ENCODE data around the gene C8G.
A peak's percentile ranks its signal among the peaks of the same experiment; 100 is the strongest.

C8G gene

DNA sequence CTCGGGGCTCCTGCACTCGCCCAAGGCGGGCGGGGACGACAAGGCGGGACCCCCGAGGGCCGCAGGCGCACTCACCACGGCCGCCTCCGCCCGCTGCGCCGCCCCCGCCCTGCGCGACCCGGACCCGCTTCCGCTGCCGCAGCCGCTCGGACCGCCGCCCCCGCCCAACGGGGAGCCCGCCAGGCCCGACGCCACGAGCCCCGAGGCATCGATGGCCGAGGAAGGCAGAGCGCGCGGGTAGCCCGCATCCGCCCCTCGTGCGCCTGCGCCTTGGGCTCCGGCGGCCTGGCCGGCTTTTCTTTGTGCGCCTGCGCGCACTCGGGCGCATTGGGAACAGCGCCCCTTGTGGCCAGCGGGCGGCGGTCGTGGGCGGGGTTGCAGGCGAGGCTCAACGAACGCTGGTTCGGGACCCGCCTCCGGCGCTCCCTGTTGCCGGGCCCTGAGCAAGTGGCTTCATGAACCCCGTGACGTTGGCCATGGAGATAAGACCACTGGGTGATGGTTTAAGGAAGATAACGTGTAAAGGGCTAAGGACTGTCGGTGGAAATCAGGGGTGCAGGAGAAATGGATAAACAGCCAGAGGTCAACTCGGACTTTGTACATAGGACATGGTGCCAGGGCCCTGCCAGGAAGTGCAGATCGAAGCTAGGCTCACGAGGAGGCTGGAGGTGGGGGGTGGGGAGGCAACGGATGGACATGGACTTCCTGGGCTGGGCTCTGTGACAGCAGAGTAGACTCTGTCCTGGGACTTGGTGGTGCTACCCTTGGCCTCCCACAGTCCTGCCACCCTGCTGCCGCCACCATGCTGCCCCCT is at the start of gene C8G, which contains the start of gene FBXW5:
Gene C8G, plus strand, starts transcription at position 725 of the 814 bp plus-strand sequence. Its CDS starts 78 bp downstream, at position 803.
Gene FBXW5, minus strand, starts transcription at position 220 of the 814 bp plus-strand sequence. CDS start 655 bp downstream, outside the sequence.
- peaks cover 2% of the 10 kb centered on the region for H3K4me1 Mint-ChIP-seq
- peak within 1 kb of the TSS; percentile 84 for H3K4me3 Mint-ChIP-seq
- H3K27me3 Mint-ChIP-seq, result no peaks in the 10 kb centered on the region
- H3K36me3 Mint-ChIP-seq, result peaks cover 8% of the 10 kb centered on the region
- DNase-seq (ENCODE audit: low spot score in 2 of 2), result peak; percentile 94 to 97
- ATAC-seq (ENCODE audit: low read depth), result peak; percentile 84
- peak within 1 kb of the TSS; percentile 62 for H3K27ac Mint-ChIP-seq
- no peaks in the 10 kb centered on the region for H3K9me3 Mint-ChIP-seq

DNA sequence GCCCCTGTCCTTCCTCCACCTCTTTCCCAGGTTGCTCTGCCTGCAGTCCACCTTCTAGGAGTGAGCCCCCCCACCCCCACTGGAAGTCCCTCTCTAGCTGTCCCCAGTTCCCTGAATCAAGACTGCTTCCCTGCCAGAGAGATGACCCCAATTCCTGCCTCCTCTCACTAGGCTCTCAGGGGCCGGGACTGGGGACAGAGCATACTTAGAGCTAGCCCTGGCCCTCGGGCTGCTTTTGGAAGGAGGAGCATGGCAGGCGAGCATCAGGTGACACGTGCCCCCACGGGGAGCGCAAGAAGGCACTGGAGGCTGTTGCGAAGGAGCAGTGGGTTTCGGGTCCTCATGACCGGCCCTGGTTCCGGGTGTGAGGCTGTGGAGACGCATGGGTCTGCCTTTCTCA is 49.0 kb upstream of the C8G start:
- H3K36me3 Mint-ChIP-seq, result peaks cover 6% of the 10 kb centered on the region
- no peak overlapping the region for H3K4me3 Mint-ChIP-seq
- peaks cover 34% of the 10 kb centered on the region for H3K4me1 Mint-ChIP-seq
- no peaks in the 10 kb centered on the region for H3K27me3 Mint-ChIP-seq
- no peak overlapping the region for H3K27ac Mint-ChIP-seq
- no peak for ATAC-seq (ENCODE audit: low read depth)
- no peak for DNase-seq (ENCODE audit: low spot score in 2 of 2)
- no peaks in the 10 kb centered on the region for H3K9me3 Mint-ChIP-seq

DNA sequence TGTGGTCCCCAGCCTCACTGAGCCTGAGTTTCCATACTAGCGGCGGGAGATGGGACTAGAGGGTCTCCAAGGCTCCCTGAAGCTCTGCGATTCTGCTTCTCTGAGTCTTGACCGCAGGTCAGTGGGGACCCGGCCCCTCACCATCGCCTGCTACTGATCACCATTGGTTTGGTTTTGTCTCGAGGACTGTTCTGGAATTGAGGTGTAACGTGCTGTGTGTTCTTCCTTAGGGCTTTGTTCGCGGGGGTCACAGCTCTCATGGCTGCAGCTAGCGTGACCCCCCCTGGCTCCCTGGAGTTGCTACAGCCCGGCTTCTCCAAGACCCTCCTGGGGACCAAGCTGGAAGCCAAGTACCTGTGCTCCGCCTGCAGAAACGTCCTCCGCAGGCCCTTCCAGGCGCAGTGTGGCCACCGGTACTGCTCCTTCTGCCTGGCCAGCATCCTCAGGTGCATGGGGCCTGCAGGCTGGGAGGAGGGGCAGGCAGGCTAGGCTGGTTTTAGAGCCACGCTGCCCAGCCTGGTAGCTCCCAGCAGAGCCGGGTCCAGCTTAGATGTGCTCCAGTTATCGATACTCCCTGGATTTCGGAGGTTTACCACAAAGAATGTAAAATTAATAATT is 46.5 kb upstream of the C8G start:
- Mint-ChIP-seq H3K36me3 (peaks cover 8% of the 10 kb centered on the region), H3K27me3 (no peaks in the 10 kb centered on the region), H3K4me3 (no peak overlapping the region), H3K27ac (peak overlapping the region; percentile 74), H3K9me3 (no peaks in the 10 kb centered on the region), H3K4me1 (peaks cover 39% of the 10 kb centered on the region)
- ATAC-seq (ENCODE audit: low read depth) (no peak), DNase-seq (ENCODE audit: low spot score in 2 of 2) (no peak)

DNA sequence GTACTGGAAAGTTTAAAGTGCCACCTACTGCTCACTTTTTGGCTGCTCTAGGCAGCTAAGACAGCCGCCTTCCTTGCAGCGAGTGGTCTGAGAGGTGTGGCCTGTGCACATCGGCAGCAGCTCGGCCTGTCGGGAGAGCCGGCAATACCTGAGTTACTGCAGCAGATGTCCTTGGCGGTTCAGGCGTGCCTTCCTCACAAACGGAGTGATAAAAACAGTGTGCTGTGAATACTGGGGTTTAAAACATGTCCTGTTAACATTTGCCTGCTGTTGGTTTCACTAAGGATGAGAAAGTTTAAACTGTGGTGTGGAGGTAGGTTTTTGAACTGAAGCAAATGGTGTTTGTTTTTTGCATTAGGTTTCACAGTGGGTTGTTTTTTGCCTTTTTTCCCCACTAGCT is 45.8 kb upstream of the C8G start:
- DNase-seq (ENCODE audit: low spot score in 2 of 2), result no peak
- peak; percentile 39 for ATAC-seq (ENCODE audit: low read depth)
- no peaks in the 10 kb centered on the region for H3K27me3 Mint-ChIP-seq
- peak overlapping the region; percentile 49 for H3K4me3 Mint-ChIP-seq
- H3K27ac Mint-ChIP-seq, result peak overlapping the region; percentile 74
- peaks cover 37% of the 10 kb centered on the region for H3K4me1 Mint-ChIP-seq
- H3K9me3 Mint-ChIP-seq, result no peaks in the 10 kb centered on the region
- peaks cover 8% of the 10 kb centered on the region for H3K36me3 Mint-ChIP-seq

DNA sequence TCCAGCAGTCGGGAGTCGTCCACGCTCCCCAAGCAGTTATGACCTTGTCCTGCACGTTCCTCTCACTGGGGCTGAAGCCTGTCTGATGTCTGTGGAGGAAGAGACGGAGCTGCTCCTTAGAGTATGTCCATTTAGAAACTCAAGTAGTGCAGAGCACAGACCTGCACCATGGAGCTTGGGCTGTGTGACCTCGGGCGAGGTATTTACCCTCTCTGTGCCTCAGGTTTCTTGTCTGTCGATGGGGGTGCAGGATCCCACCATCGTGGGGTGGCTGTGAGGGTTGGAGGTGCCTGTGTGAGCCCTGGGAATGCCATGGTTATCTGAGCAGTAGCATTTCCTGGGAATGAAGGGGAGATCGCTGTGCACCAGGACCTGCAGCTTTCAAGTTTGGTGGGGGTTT is 44.5 kb upstream of the C8G start:
- no peak overlapping the region for H3K4me3 Mint-ChIP-seq
- no peak for DNase-seq (ENCODE audit: low spot score in 2 of 2)
- H3K27me3 Mint-ChIP-seq, result no peaks in the 10 kb centered on the region
- ATAC-seq (ENCODE audit: low read depth), result no peak
- peaks cover 11% of the 10 kb centered on the region for H3K36me3 Mint-ChIP-seq
- H3K9me3 Mint-ChIP-seq, result no peaks in the 10 kb centered on the region
- peak overlapping the region; percentile 96 for H3K27ac Mint-ChIP-seq
- peaks cover 30% of the 10 kb centered on the region for H3K4me1 Mint-ChIP-seq

DNA sequence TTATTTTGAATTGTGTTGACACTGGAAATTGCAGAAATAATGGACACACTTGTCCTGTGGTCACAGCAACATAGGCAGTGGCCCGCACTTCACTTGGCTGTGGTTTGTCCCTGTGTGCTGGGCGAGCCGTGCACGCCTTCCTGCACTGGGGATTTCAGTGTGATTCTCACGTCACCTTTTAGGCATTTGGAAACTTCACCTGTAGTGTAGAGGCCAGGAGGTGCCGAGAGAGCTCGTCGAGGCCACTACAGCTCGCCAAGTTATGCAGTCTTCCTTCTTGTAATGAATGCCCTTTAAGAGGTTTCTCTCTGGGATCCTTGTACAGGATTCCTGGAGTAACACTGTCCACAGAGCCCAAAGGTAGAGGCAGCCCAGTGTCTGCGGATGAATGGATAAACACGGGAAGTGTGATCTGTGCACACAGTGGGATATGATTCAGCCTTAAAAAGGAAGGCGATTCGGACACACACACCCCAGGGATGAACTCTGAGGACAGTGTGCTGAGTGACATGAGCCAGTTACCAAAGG is 44.0 kb upstream of the C8G start:
- Mint-ChIP-seq H3K9me3 (no peaks in the 10 kb centered on the region), H3K4me1 (peaks cover 30% of the 10 kb centered on the region), H3K4me3 (no peak overlapping the region), H3K27me3 (no peaks in the 10 kb centered on the region), H3K27ac (peak overlapping the region; percentile 96), H3K36me3 (peaks cover 11% of the 10 kb centered on the region)
- ATAC-seq (ENCODE audit: low read depth) (no peak), DNase-seq (ENCODE audit: low spot score in 2 of 2) (no peak)

DNA sequence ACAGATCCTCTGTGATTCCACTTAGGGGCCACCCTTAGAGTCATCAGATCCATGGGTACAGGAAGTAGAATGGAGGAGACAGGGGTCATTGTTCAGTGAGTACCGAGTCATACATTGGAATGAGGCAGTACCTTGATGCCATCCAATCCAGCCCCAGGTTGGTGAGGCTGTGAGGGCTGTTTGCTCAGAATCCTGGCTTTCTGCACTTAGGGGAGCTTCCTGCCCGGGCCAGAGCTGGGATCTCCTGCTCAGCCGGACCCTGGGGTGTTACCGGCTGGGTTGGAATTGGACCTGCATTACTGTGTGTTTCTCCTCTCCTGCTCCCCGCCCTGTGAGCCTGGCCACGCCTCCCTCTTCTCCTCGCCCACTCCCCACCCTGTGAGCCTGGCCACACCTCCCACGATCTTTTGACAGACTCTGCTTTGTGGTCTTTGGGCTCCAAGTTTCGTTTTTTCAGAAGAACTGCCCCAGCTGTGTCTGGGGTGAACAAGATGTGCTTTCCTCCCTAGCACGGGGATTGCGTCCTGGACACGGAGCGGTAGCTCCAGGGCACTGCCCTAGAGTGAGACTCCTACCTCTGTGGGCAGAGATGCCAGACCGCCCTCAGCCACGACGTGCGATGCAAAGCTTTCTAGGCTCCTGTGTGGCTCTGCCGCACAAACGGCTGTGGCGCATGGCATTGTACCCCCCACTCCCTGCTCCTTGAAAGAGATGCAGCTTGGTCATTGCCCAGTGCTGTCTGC is 43.4 kb upstream of the C8G start:
- peak; percentile 35 to 40 for DNase-seq (ENCODE audit: low spot score in 2 of 2)
- Mint-ChIP-seq H3K27ac (peak overlapping the region; percentile 96), H3K36me3 (peaks cover 12% of the 10 kb centered on the region), H3K4me3 (peak overlapping the region; percentile 71), H3K4me1 (peaks cover 30% of the 10 kb centered on the region), H3K27me3 (no peaks in the 10 kb centered on the region), H3K9me3 (no peaks in the 10 kb centered on the region)
- ATAC-seq (ENCODE audit: low read depth), result peak; percentile 50

DNA sequence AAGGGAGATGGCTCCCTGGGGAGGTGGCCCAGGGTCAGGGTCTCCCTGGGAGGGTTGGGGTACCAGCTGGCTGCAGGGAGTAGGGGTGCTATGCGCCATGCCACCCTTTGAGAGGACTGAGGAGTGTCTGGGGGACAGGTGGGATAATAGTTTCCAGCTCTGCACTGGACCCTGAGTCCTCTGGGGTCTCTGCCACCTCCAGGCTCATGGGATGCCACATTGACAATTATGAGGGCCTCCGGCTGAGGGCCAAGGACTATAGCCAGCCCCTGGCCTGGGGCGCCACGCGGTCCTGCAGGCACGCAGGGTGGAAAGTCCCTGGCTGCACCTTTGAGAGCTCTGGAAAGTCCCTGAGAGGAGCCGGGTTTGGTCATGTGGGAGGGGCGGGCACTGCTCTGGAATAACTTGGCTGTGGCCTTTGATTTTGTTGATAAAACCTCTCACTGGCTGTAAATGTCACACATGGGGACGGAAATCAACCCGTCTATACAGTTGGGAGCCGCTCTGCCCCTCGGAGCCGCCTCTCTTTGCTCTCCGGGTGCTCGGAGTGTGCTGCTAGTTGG is 42.7 kb upstream of the C8G start:
- Mint-ChIP-seq H3K4me1 (peaks cover 24% of the 10 kb centered on the region), H3K9me3 (no peaks in the 10 kb centered on the region), H3K36me3 (peaks cover 17% of the 10 kb centered on the region), H3K27me3 (no peaks in the 10 kb centered on the region), H3K4me3 (peak overlapping the region; percentile 63), H3K27ac (peak overlapping the region; percentile 96)
- peak; percentile 91 for ATAC-seq (ENCODE audit: low read depth)
- DNase-seq (ENCODE audit: low spot score in 2 of 2), result peak; percentile 65 to 69

DNA sequence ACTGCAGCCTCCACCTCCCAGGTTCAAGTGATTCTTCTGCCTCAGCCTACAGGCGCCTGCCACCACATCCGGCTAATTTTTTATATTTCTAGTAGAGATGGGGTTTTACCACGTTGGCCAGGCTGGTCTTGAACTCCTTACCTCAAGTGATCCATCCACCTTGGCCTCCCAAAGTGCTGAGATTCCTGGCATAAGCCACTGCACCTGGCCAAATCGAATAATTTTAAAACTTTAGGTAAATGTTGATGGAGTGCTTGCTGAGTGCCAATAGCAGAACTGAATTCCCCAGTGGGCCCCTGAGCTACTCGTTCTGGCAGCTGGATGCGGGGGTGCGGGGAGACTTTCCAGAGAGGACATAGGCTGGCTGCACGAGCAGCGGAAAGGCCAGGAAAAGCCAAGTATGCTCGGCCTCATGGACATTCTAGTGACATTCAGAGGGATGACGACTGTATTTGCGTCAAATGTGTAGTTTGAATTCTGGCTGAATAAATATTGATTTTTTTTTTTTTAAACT is 41.9 kb upstream of the C8G start:
- ATAC-seq (ENCODE audit: low read depth) (no peak), DNase-seq (ENCODE audit: low spot score in 2 of 2) (no peak)
- Mint-ChIP-seq H3K9me3 (no peaks in the 10 kb centered on the region), H3K4me3 (no peak overlapping the region), H3K27me3 (no peaks in the 10 kb centered on the region), H3K36me3 (peaks cover 18% of the 10 kb centered on the region), H3K4me1 (peaks cover 23% of the 10 kb centered on the region), H3K27ac (peak overlapping the region; percentile 96)

DNA sequence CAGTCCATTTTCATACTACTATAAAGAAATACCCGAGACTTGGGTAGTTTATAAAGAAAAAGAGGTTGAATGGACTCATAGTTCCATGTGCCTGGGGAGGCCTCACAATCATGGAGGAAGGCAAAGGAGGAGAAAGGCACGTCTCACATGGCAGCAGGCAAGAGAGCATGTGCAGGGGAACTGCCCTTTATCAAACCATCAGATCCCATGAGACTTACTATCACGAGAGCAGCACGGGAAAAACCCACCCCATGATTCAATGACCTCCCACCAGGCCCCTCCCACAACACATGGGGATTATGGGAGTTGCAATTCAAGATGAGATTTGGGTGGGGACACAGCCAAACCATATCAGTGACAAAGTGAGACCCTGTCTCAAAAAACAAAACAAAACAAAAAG is 38.8 kb upstream of the C8G start:
- Mint-ChIP-seq H3K4me3 (no peak overlapping the region), H3K4me1 (peaks cover 10% of the 10 kb centered on the region), H3K9me3 (no peaks in the 10 kb centered on the region), H3K27me3 (no peaks in the 10 kb centered on the region), H3K36me3 (peaks cover 15% of the 10 kb centered on the region), H3K27ac (peak overlapping the region; percentile 48)
- ATAC-seq (ENCODE audit: low read depth) (no peak), DNase-seq (ENCODE audit: low spot score in 2 of 2) (no peak)

DNA sequence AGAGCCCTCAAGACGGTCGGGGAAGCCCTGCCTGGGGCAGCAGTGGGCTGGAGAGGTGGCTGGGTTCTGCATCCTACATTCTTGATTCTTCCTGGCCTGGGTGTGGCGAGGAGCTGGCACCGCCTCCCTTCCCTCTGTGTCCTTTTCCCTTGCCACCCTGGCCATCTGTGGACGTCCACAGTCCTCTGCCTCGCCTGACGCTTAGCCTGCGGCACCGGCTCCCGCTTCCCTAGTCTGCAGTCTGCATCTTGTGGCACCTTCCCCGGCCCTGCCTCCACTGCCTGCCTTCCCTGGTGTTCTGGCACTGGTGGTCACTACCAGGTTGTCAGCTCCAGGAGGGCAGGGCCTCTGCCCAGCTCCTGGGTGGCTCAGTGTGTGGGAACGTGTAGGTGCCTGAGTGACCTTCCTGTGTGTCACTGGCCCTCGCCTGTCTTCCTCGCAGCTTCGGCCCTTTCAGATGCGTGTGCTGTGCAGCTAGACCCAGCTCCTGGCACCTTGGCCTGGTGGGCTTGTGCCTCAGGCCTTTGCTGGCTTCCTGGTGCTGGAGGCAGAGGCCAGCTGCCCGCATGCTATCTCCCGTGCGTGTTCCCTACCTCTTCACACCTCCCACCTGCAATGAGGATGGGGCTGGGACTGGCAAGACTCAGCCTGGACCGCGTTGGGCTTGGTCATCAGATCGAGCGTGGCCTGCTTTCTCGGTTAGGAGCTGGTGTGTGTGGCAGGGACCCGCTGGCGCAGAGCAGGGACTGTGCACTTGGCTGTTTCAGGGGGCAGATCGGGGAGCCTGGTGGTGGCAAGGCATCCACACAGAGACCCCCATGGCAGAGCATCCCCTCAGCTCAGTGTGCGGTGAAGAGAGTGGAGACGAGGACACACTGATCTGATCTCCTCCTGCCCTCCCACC is 37.8 kb upstream of the C8G start:
- Mint-ChIP-seq H3K4me1 (peaks cover 6% of the 10 kb centered on the region), H3K4me3 (no peak overlapping the region), H3K27me3 (no peaks in the 10 kb centered on the region), H3K9me3 (no peaks in the 10 kb centered on the region), H3K36me3 (peaks cover 15% of the 10 kb centered on the region), H3K27ac (peak overlapping the region; percentile 17)
- DNase-seq (ENCODE audit: low spot score in 2 of 2), result no peak
- ATAC-seq (ENCODE audit: low read depth), result no peak

DNA sequence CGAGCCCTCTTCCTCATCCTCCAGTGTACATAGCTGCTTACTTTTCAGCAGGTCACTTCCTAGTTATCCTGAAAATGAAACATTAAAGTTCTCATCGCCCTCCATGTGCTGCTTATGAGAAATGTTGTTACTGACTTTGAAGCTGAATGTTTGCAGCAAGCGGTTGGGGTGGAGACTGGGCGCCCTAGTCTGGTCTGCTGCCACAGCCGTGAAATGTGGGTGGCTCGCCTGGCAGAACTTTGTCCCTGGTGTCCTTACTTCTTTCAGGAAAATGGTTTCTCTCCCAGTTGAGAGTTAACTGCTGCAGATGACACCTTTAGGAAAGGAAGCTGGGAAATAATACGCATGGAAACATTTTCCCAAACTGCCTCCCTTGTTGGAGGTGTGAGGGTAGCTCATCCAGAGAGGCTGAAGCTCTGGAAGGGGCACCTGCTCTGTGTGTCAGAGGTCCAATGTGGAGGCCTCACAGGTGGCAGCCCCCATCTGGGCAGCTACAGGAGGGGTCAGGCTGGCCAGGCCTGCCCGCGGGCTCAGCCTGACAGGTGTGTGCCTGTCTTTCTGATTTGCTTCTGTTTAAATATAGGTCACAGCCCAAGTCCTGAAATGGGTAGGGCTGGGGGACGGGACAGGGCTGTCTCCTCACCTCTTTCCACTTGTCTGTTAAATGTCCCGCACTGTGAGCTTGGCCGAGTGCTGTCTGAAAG is 34.7 kb upstream of the C8G start:
- no peaks in the 10 kb centered on the region for H3K4me1 Mint-ChIP-seq
- DNase-seq (ENCODE audit: low spot score in 2 of 2) (no peak), ATAC-seq (ENCODE audit: low read depth) (no peak)
- no peak overlapping the region for H3K4me3 Mint-ChIP-seq
- H3K27ac Mint-ChIP-seq, result no peak overlapping the region
- no peaks in the 10 kb centered on the region for H3K9me3 Mint-ChIP-seq
- H3K27me3 Mint-ChIP-seq, result no peaks in the 10 kb centered on the region
- peaks cover 16% of the 10 kb centered on the region for H3K36me3 Mint-ChIP-seq

All from memory B cell (primary cell).